ENCODE data around the gene PDE12.
"Not testable (repeated sequence)": the region's sequence is repeated elsewhere in the genome, so short reads cannot be mapped to it uniquely, and the experiment has no call there.

The PDE12 gene

GRCh38 chr3:57586778-57587177 is 30.7 kb downstream of the PDE12 start:
- DNase-seq, result no peak

GRCh38 chr3:57587905-57588304 is 31.8 kb downstream of the PDE12 start:
- no peak for DNase-seq

GRCh38 chr3:57592306-57592705 is 36.2 kb downstream of the PDE12 start:
- no peak for DNase-seq

- DNase-seq, result no peak
Observed at GRCh38 chr3:57594144-57594543, 38.1 kb downstream of the PDE12 start.

- no peak for DNase-seq
Observed at GRCh38 chr3:57594576-57594975, 38.5 kb downstream of the PDE12 start.

GRCh38 chr3:57596495-57597126 is 40.5 kb downstream of the PDE12 start:
- peak; percentile 74 for DNase-seq

- DNase-seq, result peak; percentile 99
Observed at GRCh38 chr3:57597127-57597923, 41.3 kb downstream of the PDE12 start, which contains the start of gene ARF4. Gene ARF4 (minus strand): TSS chr3:57597344. CDS start chr3:57597140, 204 bp downstream.

GRCh38 chr3:57598765-57599360 is 42.8 kb downstream of the PDE12 start:
- no peak for DNase-seq

- no peak for DNase-seq
Observed at GRCh38 chr3:57600195-57600594, 44.1 kb downstream of the PDE12 start.

- DNase-seq, result no peak
Observed at GRCh38 chr3:57604971-57605370, 48.9 kb downstream of the PDE12 start.

- DNase-seq, result no peak
Observed at GRCh38 chr3:57605683-57606082, 49.6 kb downstream of the PDE12 start.

GRCh38 chr3:57611870-57612269 is 55.8 kb downstream of the PDE12 start:
- not testable (repeated sequence) for DNase-seq

GRCh38 chr3:57616233-57616632 is 60.2 kb downstream of the PDE12 start:
- DNase-seq, result no peak
